Stimulated activated naive CD8-positive, alpha-beta T cell treated with anti-CD3 and anti-CD28 coated beads, Interleukin-15, Interleukin-2, amounts not matched to agents 100 U/mL and 50 U/mL, for 24 hours (primary cell): ENCODE data around the gene GRID1.
"Not testable (repeated sequence)": the region's sequence is repeated elsewhere in the genome, so short reads cannot be mapped to it uniquely, and the experiment has no call there.

Experiments used
- ATAC-seq: fragments of 150-1000 bp; cut with Tn5 transposase; one replicate; pipeline ENCODE4 v1.10.0; 2021
- DNase-seq: peaks from one replicate; pipeline ENCODE4 v3.0.0; 2021

GRID1 gene

GRCh38 chr10:86253091-86254072, 113.2 kb downstream of the GRID1 start:
- DNase-seq (no peak), ATAC-seq (no peak)

DNA sequence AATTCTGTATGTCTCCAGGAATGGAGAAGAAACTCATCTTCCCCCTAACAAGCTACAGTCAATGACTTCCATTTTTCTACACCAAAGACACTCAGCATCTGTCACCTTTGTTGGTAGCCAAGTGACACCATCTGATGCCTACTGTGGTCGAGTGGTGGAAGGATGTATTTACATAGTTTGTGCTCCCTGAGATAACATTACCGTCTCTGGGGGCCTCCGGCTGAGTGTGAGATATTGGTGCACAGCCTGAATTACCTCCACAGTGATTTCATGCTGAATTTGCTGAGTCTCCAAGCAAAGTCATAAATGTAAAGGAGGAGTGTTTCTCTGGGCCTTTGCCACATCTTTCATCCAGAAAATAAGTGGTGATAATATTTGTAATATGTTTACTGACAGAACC, 114.0 kb downstream of the GRID1 start:
- no peak for DNase-seq
- ATAC-seq, result no peak

DNA sequence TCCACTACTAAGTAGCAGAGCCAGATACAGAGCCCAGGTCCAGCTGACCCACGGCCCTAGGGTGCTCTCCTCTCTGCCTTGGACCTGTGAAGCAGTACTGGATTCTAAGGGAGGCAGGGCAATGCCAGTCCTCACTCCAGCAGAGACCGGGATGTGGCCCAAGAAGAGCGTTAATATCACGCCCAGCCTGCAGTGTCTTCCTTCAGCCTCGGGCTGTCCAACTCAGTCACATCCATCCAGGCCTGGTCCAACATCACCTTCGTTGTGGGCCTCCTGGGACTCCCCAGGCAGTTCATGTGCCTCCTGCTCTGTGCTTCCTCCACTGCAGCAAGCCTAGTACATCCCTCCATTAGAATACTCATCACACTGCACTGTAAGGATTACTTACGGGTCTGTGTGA, 114.5 kb downstream of the GRID1 start:
- no peak for ATAC-seq
- DNase-seq, result no peak

DNA sequence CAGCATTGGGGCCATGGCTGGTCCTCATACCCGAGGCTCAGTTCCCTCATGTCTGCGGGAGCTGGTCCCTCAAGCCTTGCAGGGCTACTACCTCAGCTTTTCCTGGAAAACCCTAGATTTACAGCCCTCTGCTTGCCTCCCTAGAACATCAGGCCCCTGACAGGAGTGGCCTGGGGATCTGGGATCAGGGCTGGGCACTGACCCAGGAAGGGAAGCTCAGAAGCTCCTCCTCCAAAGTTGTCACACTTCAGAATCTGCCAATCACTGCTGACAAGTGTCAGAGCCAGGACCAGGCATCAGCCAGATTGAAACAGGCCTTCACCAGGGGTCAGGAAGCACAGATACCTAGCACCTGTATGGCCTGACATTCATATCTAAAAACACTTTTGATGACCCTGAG, 115.2 kb downstream of the GRID1 start:
- DNase-seq, result no peak
- no peak for ATAC-seq

GRCh38 chr10:86250399-86250798, 116.2 kb downstream of the GRID1 start:
- DNase-seq, result no peak
- no peak for ATAC-seq

DNA sequence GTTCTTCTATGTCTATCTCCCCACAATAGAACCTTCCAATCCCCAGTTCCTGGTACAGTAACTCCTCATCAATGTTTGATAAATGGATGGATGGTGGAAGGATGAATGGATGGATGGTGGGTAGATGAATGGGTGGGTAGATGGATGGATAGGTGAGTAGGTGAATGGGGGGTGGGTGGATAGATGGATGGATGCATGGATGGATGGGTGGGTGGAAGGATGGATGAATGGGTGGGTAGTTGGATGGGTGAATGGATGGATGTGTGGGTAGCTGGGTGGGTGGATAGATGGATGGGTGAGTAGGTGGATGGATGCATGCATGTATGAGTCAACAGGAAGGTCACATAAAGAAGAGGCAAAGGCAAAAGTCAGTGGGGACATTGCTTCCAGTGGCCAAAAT, 116.8 kb downstream of the GRID1 start:
- DNase-seq (no peak), ATAC-seq (no peak)

DNA sequence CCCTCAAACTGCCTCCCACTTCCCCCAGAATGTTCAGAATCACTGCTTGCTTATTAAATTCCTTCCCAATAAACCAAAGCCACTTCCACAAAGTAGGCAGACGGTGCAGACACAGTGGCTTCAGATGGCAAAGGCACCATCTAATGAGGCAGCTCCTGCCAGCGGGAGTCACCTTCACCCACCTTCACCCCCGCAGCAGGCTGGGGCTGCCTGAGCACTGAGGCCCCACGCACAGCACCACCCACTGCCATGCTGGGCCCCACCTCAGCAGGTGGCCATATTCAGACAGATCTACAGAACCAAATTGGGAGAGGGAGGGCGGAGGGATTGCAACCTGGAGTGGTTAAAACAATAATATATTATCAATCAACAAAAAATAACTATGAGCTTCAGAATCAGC, 118.5 kb downstream of the GRID1 start:
- no peak for DNase-seq
- no peak for ATAC-seq

- DNase-seq, result no peak
- ATAC-seq, result no peak
These were observed 119.0 kb downstream of the GRID1 start for GRCh38 chr10:86247588-86247987.

DNA sequence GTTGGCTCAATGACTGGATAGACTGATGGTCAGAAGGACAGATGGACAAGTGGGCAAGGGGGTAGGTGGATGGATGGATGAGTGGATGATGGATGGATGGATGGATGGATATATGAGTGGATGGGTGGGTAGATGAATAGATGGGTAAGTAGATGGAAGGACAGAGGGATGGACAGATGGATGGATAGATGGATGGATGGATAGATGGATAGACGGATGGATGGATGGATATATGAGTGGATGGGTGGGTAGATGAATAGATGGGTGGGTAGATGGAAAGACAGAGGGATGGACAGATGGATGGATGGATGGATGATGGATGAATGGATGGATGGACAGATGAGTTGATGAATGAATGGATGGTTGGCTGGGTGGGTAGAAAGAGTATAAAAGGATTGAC, 119.5 kb downstream of the GRID1 start:
- no peak for ATAC-seq

GRCh38 chr10:86246279-86246940, 120.2 kb downstream of the GRID1 start:
- DNase-seq, result no peak
- ATAC-seq, result no peak

More for the DNA sequence above, 119.5 kb downstream of the GRID1 start:
- no peak for DNase-seq

DNA sequence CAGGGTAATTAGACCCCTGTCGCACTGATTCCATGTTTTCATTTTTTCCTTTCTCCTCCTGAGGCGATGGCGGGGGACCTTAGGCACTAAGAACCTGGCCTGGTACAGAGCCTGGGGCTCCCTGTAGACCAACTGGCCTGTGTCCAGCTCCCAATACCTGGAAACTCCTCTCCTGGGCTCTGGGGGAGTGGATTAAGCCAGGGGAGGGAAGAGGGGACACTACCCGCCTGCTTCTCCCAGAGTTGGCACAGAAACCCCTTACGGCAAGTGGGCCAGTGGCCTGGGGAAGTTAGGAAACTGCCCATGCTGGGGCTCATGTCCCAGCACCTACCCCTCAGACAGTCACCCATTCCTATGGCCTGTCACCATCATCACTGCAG, 121.6 kb downstream of the GRID1 start:
- no peak for ATAC-seq

GRCh38 chr10:86244297-86245014, 122.1 kb downstream of the GRID1 start:
- ATAC-seq (no peak), DNase-seq (no peak)

More for the DNA sequence above, 121.6 kb downstream of the GRID1 start:
- no peak for DNase-seq

- ATAC-seq (no peak), DNase-seq (no peak)
These were observed 122.9 kb downstream of the GRID1 start for GRCh38 chr10:86243651-86244155.

DNA sequence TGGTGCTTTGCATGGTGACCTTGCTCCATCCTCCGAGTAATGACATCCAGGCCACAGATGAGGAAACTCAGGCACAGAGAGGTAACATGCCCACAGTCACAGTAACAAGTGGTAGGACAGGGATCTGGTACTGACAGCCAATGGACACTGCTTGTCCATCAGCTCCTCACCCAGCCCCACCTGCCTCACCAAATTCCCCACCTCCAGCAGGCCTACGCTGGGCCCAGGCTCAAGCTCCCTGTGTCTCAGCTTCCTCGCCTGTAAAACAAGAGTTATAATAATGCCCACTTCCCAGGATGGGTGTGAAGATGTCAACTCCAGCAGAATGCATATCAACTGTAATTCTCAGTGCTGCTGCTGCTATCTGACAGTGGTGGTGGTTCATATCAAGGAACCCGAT, 123.8 kb downstream of the GRID1 start:
- DNase-seq (no peak), ATAC-seq (no peak)

- ATAC-seq, result not testable (repeated sequence)
These were observed 128.5 kb downstream of the GRID1 start for GRCh38 chr10:86238089-86238488.

DNA sequence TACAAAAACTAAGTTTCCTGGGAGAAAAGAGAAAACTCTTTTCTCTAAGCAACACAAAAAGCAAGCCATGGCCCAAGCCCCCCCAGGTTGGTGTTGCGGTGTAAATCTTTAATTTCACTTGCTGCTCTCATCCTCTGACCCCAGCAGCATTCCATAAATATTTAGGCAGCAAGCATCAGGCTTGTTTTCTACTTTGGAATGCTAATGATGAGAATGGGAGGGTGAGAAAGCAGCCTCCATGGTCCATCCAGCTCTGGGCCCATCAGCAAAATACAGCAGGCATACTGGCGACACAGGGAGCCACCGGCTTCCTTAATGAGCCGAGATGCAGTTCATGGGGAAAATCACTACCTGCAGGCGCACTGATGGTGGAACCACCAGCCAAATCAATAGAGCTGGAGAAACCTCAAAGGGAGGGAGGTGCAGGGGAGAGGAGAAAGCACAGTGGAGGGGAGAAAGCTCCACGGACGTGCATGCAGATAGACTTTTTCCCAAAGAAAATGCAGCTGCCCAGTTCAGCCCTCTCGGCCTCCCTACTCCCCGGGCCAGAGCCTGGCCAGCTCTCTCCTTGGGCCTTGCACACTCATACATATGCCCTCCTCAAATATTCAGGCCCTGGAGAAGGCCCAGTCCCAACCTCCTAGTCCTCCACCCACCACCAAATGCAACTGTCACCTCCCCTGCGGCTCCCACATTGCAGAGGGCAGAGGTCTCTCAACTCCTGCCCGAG, 131.9 kb downstream of the GRID1 start:
- DNase-seq (no peak), ATAC-seq (no peak)

More at GRCh38 chr10:86238089-86238488, 128.5 kb downstream of the GRID1 start:
- DNase-seq, result not testable (repeated sequence)

DNA sequence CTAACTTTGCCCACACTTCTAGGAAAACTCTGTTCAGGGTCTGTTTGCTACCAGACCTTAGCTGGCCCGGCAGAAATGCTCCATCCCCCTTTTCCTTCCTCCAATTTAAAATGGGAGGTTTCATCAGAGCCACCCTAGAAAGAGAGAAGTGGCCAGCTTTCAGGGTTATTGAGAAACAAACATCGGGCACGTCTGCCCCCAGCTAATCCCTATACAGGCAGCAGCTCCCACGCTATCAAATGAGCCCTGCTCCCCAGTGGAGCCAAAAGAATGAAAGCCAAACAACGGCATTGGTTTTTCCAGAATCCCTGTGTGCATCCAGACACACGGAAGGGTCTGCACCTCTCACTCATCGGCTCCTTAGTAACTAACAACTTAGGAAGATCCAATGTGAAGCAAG, 132.5 kb downstream of the GRID1 start:
- DNase-seq, result no peak
- no peak for ATAC-seq

GRCh38 chr10:86233131-86233530, 133.5 kb downstream of the GRID1 start:
- DNase-seq (no peak), ATAC-seq (no peak)

GRCh38 chr10:86232644-86233043, 134.0 kb downstream of the GRID1 start:
- DNase-seq (no peak), ATAC-seq (no peak)

GRCh38 chr10:86231796-86232560, 134.6 kb downstream of the GRID1 start:
- DNase-seq, result no peak
- ATAC-seq, result no peak

- ATAC-seq (no peak), DNase-seq (no peak)
These were observed 135.9 kb downstream of the GRID1 start for GRCh38 chr10:86230557-86231180.
